Endothelial cell of umbilical vein (primary cell): ENCODE data around the gene SFR1. TPM values are rescaled to one million over a fixed set of nuclear protein-coding genes. Genes with fewer than 3 reads are reported as not detected.
A peak's percentile ranks its signal among the peaks of the same experiment; 100 is the strongest.

ENCODE experiments used
- BruUV-seq: library from RNA; stranded (reverse); fragments of 400-500 nt; replicated peaks from 2 replicates; lab custom pipeline; 2021; lab: Mats Ljungman, UMichigan
- CTCF ChIA-PET: fragments of 300-600, 350-600 bp; sonication (Branson Sonifier 250); formaldehyde crosslinking; loops from one replicate; lab custom pipeline; 2021; ENCODE audit warnings: antibody characterized with exemption, inconsistent platforms; lab: Charles Lee
- POLR2A ChIA-PET: fragments of 300-600, 350-600 bp; sonication (Branson Sonifier 250); formaldehyde crosslinking; loops from one replicate; lab custom pipeline; 2021; ENCODE audit warnings: antibody characterized with exemption, inconsistent platforms; lab: Charles Lee
- DNase-seq: peaks from one replicate; pipeline ENCODE4 v3.0.0-alpha.2; 2011; ENCODE audit warnings: low read depth, low spot score
- FAIRE-seq: peaks from 2 replicates; lab custom pipeline; 2011; peaks lifted over from hg19 to GRCh38; lab: Jason Lieb, UNC
- H2AFZ ChIP-seq: 2 replicates; pipeline ENCODE4 v1.6.0; 2012; ENCODE audit warnings: low read depth, low read length, control low read depth, inconsistent platforms
- H3K27ac ChIP-seq: 2 replicates; pipeline ENCODE4 v1.5.1; 2011; ENCODE audit warnings: low read depth, mild to moderate bottlenecking, control low read depth, low read length, moderate library complexity; ENCODE audit not compliant: insufficient read depth
- H3K27me3 ChIP-seq, 2 experiments: 2 replicates each; pipeline versions ENCODE4 v1.6.0 to v1.6.1; 2011; ENCODE audit warnings: low read length in 2 of 2, mixed read lengths in 1 of 2; ENCODE audit not compliant: control insufficient read depth in 2 of 2, insufficient read depth in 2 of 2
- H3K36me3 ChIP-seq, 2 experiments: 2 replicates in 1 of 2; 3 replicates in 1 of 2; pipeline ENCODE4 v1.5.1; 2011; ENCODE audit warnings: low read length in 2 of 2, mild to moderate bottlenecking in 1 of 2, moderate library complexity in 1 of 2; ENCODE audit not compliant: control insufficient read depth in 2 of 2, insufficient read depth in 2 of 2; ENCODE audit errors: extremely low read depth in 1 of 2
- H3K4me1 ChIP-seq: 3 replicates; pipeline ENCODE4 v1.5.1; 2011; ENCODE audit warnings: mild to moderate bottlenecking, low read length; ENCODE audit not compliant: control insufficient read depth, insufficient read depth; ENCODE audit errors: extremely low read depth
- H3K4me2 ChIP-seq: 2 replicates; pipeline ENCODE4 v1.6.1; 2011; ENCODE audit warnings: low read length, control low read depth, mixed read lengths; ENCODE audit not compliant: insufficient read depth
- H3K4me3 ChIP-seq, 3 experiments: fragments of 200-600 bp in 1 of 3; sonication (generic), shearing (Covaris generic) in 1 of 3; replicated peaks in 1 of 3; 2 replicates each; pipeline ENCODE4 v1.5.1; 2011 to 2016; ENCODE audit warnings: control low read depth in 3 of 3, low read length in 3 of 3, mild to moderate bottlenecking in 2 of 3, inconsistent platforms in 1 of 3, low read depth in 1 of 3, moderate library complexity in 1 of 3; ENCODE audit not compliant: insufficient read depth in 1 of 3
- H3K79me2 ChIP-seq: 2 replicates; pipeline ENCODE4 v1.6.0; 2012; ENCODE audit warnings: low read length, inconsistent platforms; ENCODE audit not compliant: control insufficient read depth, insufficient read depth
- H3K9ac ChIP-seq: replicated peaks from 2 replicates; pipeline ENCODE3; 2011; ENCODE audit warnings: low read length, control low read depth; ENCODE audit not compliant: insufficient read depth; ENCODE audit errors: extremely low read depth
- H3K9me1 ChIP-seq: replicated peaks from 3 replicates; pipeline ENCODE4 v1.6.0; 2011; ENCODE audit warnings: mild to moderate bottlenecking, low read length; ENCODE audit not compliant: control insufficient read depth, insufficient read depth; ENCODE audit errors: extremely low read depth
- H3K9me3 ChIP-seq: replicated peaks from 2 replicates; pipeline ENCODE4 v1.5.1; 2012; ENCODE audit warnings: low read length, inconsistent platforms; ENCODE audit not compliant: control insufficient read depth, insufficient read depth
- H4K20me1 ChIP-seq: replicated peaks from 2 replicates; pipeline ENCODE3; 2011; ENCODE audit warnings: mild to moderate bottlenecking, low read length; ENCODE audit not compliant: control insufficient read depth, insufficient read depth; ENCODE audit errors: extremely low read depth
- EZH2 ChIP-seq: IDR thresholded peaks from 2 replicates; pipeline ENCODE4 v1.6.1; 2012; ENCODE audit warnings: borderline replicate concordance, low read depth, mild to moderate bottlenecking, moderate library complexity, low read length, inconsistent platforms; ENCODE audit not compliant: severe bottlenecking
- FOS ChIP-seq: IDR thresholded peaks from 2 replicates; pipeline ENCODE4 v1.6.1; 2011; ENCODE audit warnings: mild to moderate bottlenecking, low read length, moderate library complexity, borderline replicate concordance; ENCODE audit not compliant: insufficient read depth
- GATA2 ChIP-seq: IDR thresholded peaks from 2 replicates; pipeline ENCODE4 v1.7.0; 2011; ENCODE audit warnings: low read depth, mild to moderate bottlenecking, moderate library complexity, mixed read lengths, low read length; ENCODE audit not compliant: insufficient read length, insufficient read depth
- JUN ChIP-seq: IDR thresholded peaks from 2 replicates; pipeline ENCODE4 v1.6.1; 2011; ENCODE audit warnings: borderline replicate concordance, low read depth; ENCODE audit not compliant: insufficient read length, insufficient read depth
- MYC ChIP-seq: IDR thresholded peaks from one replicate; pipeline ENCODE4 v1.6.1; 2011; ENCODE audit warnings: mild to moderate bottlenecking, low read depth, low read length
- POLR2A ChIP-seq: IDR thresholded peaks from 2 replicates; pipeline ENCODE4 v1.6.1; 2012; ENCODE audit warnings: low read depth, mild to moderate bottlenecking, control low read depth, low read length
- POLR2AphosphoS5 ChIP-seq: IDR thresholded peaks from 2 replicates; pipeline ENCODE4 v1.6.1; 2012; ENCODE audit warnings: low read depth, mild to moderate bottlenecking, control low read depth, low read length, moderate library complexity; ENCODE audit not compliant: insufficient read depth
- dilution Hi-C: fragments of 300-500 bp; cut with MboI; formaldehyde crosslinking; loops from one replicate; pipeline ENCODE4 v1.15.0; 2019; ENCODE audit warnings: low sequenced_read_pairs; ENCODE audit not compliant: extremely low pct_ligation_motif_present
- intact Hi-C: fragments of 100-400 bp; cut with micrococcal nuclease; formaldehyde crosslinking; loops from one replicate; pipeline ENCODE4 v1.10.0; 2022
- polyA plus RNA-seq, 4 experiments: library from polyadenylated mRNA; depleted of rRNA in 3 of 4; stranded (reverse) in 3 of 4; unstranded in 1 of 4; fragments of >200 nt; gene quantifications; 2 replicates each; pipeline versions ENCODE4 v1.2.1 to v1.2.3, GENCODE V29; 2011 to 2012; ENCODE audit warnings: missing spikeins in 1 of 4
- total RNA-seq: library from RNA; stranded (reverse); gene quantifications from 2 replicates; pipeline ENCODE4 v1.2.3, GENCODE V29; 2021
- TF ChIP-seq, protein P1 (sequence below), 2 donors: IDR thresholded peaks; 1 replicate in 1 of 2; 2 replicates in 1 of 2; pipeline ENCODE4 v1.5.1; 2011; ENCODE audit warnings: low read length in 2 of 2, mild to moderate bottlenecking in 2 of 2, moderate library complexity in 2 of 2, control low read depth in 1 of 2, inconsistent platforms in 1 of 2, low read depth in 1 of 2; ENCODE audit not compliant: insufficient read depth in 1 of 2; ENCODE audit errors: extremely low read depth in 1 of 2
- TF ChIP-seq, protein P2 (sequence below): IDR thresholded peaks from 2 replicates; pipeline ENCODE4 v1.6.1; 2011; ENCODE audit not compliant: insufficient read depth, insufficient read length

Gene SFR1
- total and polyA plus RNA-seq, 2 donors (not counting 3 experiments of a cell fraction or from before 2014, with no cell fraction given): 3.6 to 8.9 TPM

DNA sequence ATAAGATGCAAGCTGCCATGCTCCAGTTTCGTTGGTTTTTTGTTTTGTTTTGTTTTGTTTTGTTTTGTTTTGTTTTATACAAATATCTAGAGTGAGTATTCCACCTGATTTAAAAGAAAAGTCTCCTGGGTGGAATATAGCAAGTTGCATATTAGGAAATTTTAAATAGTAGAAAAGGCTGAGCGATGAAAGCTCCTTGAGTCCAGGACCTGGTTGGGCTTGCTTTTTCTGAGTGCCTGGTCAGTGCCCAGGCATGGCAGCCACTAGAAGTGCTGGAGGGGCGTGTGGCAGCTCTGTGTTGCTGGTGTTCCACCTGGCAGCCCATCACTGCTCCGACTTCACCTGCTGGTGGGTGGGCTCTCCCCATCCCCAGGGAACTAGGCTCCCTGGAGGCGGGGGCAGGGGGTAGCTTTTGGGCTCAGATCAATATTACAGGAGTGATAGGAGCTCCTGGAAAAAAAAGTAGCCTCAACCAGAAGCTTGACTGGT, 44.3 kb upstream of the SFR1 start:
- FAIRE-seq (no peak), DNase-seq (no peak)
- ChIA-PET CTCF (interaction anchor here (0.8 to 2.5 kb wide), 4 partner anchors 17 to 46 kb away, joined by 3 to 7 read pairs (median 6); partner anchors contain the start of gene SFR1), POLR2A (no interaction called here)
- H4K20me1 ChIP-seq: no peaks in the 10 kb centered on the region
- no peaks in the 10 kb centered on the region for H3K9me1 ChIP-seq
- H3K36me3 ChIP-seq: no peaks in the 10 kb centered on the region
- no peaks in the 10 kb centered on the region for H3K9me3 ChIP-seq
- peaks cover 18% of the 10 kb centered on the region for H3K4me1 ChIP-seq
- no TSS peak for BruUV-seq
- H3K27me3 ChIP-seq: no peaks in the 10 kb centered on the region
- no peak overlapping the region for H3K4me3 ChIP-seq
- H2AFZ ChIP-seq: peak overlapping the region; percentile 45
- peak overlapping the region; percentile 36 for H3K4me2 ChIP-seq
- dilution Hi-C loops (no loop called here), intact Hi-C loops (loop anchor here (1.0 to 2.0 kb wide), 2 partner anchors 23 to 28 kb away; no protein-coding TSS in a partner anchor)
- no peak overlapping the region for H3K27ac ChIP-seq
- no peak overlapping the region for H3K9ac ChIP-seq
- no peak for TF ChIP-seq GATA2
- TF ChIP-seq, protein P1, sequence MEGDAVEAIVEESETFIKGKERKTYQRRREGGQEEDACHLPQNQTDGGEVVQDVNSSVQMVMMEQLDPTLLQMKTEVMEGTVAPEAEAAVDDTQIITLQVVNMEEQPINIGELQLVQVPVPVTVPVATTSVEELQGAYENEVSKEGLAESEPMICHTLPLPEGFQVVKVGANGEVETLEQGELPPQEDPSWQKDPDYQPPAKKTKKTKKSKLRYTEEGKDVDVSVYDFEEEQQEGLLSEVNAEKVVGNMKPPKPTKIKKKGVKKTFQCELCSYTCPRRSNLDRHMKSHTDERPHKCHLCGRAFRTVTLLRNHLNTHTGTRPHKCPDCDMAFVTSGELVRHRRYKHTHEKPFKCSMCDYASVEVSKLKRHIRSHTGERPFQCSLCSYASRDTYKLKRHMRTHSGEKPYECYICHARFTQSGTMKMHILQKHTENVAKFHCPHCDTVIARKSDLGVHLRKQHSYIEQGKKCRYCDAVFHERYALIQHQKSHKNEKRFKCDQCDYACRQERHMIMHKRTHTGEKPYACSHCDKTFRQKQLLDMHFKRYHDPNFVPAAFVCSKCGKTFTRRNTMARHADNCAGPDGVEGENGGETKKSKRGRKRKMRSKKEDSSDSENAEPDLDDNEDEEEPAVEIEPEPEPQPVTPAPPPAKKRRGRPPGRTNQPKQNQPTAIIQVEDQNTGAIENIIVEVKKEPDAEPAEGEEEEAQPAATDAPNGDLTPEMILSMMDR (IDR thresholded peaks at IDR 0.05; ENCODE audit: extremely low read depth in 1 of 2, insufficient read depth in 1 of 2, low read depth in 1 of 2, low read length in 2 of 2): no peak
- no peak for TF ChIP-seq JUN
- no peak for TF ChIP-seq POLR2A
- no peak for TF ChIP-seq EZH2
- TF ChIP-seq, protein P2, sequence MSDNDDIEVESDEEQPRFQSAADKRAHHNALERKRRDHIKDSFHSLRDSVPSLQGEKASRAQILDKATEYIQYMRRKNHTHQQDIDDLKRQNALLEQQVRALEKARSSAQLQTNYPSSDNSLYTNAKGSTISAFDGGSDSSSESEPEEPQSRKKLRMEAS: no peak
- no peak for TF ChIP-seq FOS
- TF ChIP-seq MYC: no peak
- no peak for TF ChIP-seq POLR2AphosphoS5
- no peaks in the 10 kb centered on the region for H3K79me2 ChIP-seq
